ENCODE data around the gene AKT2.

The AKT2 gene

GRCh38 chr19:40251244-40251643 lies 33.9 kb downstream of the AKT2 start:
- FAIRE-seq: no peak
- no peak for DNase-seq (ENCODE audit: insufficient read length, low spot score)
- no peak for TF ChIP-seq POU2F2 (IDR thresholded peaks at IDR 0.05; ENCODE audit: low read depth, low read length)
- no peak for TF ChIP-seq PAX5 (IDR thresholded peaks at IDR 0.05; ENCODE audit: insufficient read depth, low read length, severe bottlenecking)
- TF ChIP-seq POLR2AphosphoS5 (IDR thresholded peaks at IDR 0.05; ENCODE audit: low read depth, low read length): no peak
- no peak for TF ChIP-seq TAF1 (IDR thresholded peaks at IDR 0.05; ENCODE audit: low read depth, low read length)
- no peak for TF ChIP-seq POLR2A (IDR thresholded peaks at IDR 0.05; ENCODE audit: low read depth, low read length)
- no peak for TF ChIP-seq SPI1 (IDR thresholded peaks at IDR 0.05; ENCODE audit: low read depth, low read length)

- TF ChIP-seq POLR2AphosphoS5 (IDR thresholded peaks at IDR 0.05; ENCODE audit: low read depth, low read length) (no peak), TAF1 (IDR thresholded peaks at IDR 0.05; ENCODE audit: low read depth, low read length) (no peak), PAX5 (IDR thresholded peaks at IDR 0.05; ENCODE audit: insufficient read depth, low read length, severe bottlenecking) (no peak), POLR2A (IDR thresholded peaks at IDR 0.05; ENCODE audit: low read depth, low read length) (no peak), SPI1 (IDR thresholded peaks at IDR 0.05; ENCODE audit: low read depth, low read length) (no peak), POU2F2 (IDR thresholded peaks at IDR 0.05; ENCODE audit: low read depth, low read length) (no peak)
- DNase-seq (ENCODE audit: insufficient read length, low spot score) (no peak), FAIRE-seq (no peak)
Observed at GRCh38 chr19:40249781-40250180, 35.4 kb downstream of the AKT2 start.

GRCh38 chr19:40249201-40249600 lies 35.9 kb downstream of the AKT2 start:
- no peak for FAIRE-seq
- TF ChIP-seq TAF1 (IDR thresholded peaks at IDR 0.05; ENCODE audit: low read depth, low read length) (no peak), POLR2A (IDR thresholded peaks at IDR 0.05; ENCODE audit: low read depth, low read length) (no peak), POU2F2 (IDR thresholded peaks at IDR 0.05; ENCODE audit: low read depth, low read length) (no peak), SPI1 (IDR thresholded peaks at IDR 0.05; ENCODE audit: low read depth, low read length) (no peak), POLR2AphosphoS5 (IDR thresholded peaks at IDR 0.05; ENCODE audit: low read depth, low read length) (no peak), PAX5 (IDR thresholded peaks at IDR 0.05; ENCODE audit: insufficient read depth, low read length, severe bottlenecking) (no peak)
- DNase-seq (ENCODE audit: insufficient read length, low spot score): no peak

DNA sequence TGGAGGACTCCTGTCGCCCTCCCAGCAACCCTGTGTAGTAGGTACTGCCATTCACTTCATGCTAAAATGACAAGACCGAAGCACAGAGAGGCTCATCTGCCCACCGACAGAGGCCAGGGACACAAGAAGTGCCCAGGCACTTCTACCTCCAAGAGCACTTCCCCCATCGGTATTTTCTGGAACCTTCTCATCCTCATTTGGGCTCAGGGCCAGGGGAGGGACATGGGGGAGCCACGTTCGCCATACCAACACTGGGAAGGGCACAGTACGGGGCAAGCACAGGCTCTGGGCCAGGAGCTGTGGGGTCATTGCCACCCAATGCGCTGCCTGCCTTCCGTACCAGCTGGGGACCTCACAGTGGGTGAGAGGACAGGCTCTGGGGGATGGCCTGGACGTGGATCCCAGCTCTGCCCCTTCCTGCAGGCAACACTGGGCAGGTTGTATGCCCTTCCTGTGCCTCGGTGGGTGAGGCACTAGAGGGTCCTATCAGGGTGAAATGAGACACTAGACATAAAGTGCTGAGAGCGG lies 37.3 kb downstream of the AKT2 start:
- TF ChIP-seq TAF1 (IDR thresholded peaks at IDR 0.05; ENCODE audit: low read depth, low read length) (no peak), POLR2A (IDR thresholded peaks at IDR 0.05; ENCODE audit: low read depth, low read length) (no peak), PAX5 (IDR thresholded peaks at IDR 0.05; ENCODE audit: insufficient read depth, low read length, severe bottlenecking) (no peak), POLR2AphosphoS5 (IDR thresholded peaks at IDR 0.05; ENCODE audit: low read depth, low read length) (no peak), POU2F2 (IDR thresholded peaks at IDR 0.05; ENCODE audit: low read depth, low read length) (no peak), SPI1 (IDR thresholded peaks at IDR 0.05; ENCODE audit: low read depth, low read length) (no peak)
- FAIRE-seq (no peak), DNase-seq (ENCODE audit: insufficient read length, low spot score) (no peak)

- no peak for DNase-seq (ENCODE audit: insufficient read length, low spot score)
- no peak for TF ChIP-seq POLR2A (IDR thresholded peaks at IDR 0.05; ENCODE audit: low read depth, low read length)
- FAIRE-seq: no peak
Observed at GRCh38 chr19:40247178-40247577, 38.0 kb downstream of the AKT2 start.

DNA sequence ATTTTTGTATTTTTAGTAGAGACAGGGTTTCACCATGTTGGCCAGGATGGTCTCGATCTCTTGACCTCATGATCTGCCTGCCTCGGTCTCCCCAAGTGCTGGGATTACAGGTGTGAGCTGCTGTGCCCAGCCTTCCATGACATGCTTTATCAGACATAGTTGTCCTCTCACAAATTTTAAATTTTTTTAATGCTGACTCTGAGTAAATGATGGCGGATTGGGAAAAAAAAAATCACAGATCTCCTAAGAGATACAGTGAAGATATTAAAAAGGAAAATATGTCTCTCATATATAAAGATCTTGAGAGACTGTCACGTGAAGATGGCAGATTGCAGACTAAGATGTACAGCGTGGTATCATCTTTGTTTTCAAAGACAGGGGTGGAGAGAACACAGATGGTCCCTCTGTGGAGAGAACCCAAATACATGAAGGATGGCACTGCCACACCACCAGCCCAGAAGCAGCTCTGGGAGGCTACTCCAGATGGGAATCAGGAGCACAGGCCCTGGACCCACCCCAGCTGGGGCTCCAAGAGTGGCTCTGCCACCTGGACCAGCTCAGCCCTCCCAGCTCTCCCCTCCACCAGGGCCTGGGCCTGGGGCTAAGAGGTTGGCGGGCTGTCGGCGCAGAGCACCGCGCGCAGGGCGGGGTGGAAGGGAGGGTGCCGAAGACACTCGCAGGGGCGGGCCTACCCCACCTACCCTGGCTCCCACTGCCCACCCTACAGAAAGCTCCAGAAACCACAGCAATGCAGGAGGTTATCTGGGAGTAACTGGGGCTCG lies 38.7 kb downstream of the AKT2 start:
- DNase-seq (ENCODE audit: insufficient read length, low spot score) (no peak), FAIRE-seq (no peak)
- TF ChIP-seq POLR2A (IDR thresholded peaks at IDR 0.05; ENCODE audit: low read depth, low read length) (no peak), TAF1 (IDR thresholded peaks at IDR 0.05; ENCODE audit: low read depth, low read length) (no peak), POU2F2 (IDR thresholded peaks at IDR 0.05; ENCODE audit: low read depth, low read length) (no peak), PAX5 (IDR thresholded peaks at IDR 0.05; ENCODE audit: insufficient read depth, low read length, severe bottlenecking) (no peak), POLR2AphosphoS5 (IDR thresholded peaks at IDR 0.05; ENCODE audit: low read depth, low read length) (no peak), SPI1 (IDR thresholded peaks at IDR 0.05; ENCODE audit: low read depth, low read length) (no peak)

DNA sequence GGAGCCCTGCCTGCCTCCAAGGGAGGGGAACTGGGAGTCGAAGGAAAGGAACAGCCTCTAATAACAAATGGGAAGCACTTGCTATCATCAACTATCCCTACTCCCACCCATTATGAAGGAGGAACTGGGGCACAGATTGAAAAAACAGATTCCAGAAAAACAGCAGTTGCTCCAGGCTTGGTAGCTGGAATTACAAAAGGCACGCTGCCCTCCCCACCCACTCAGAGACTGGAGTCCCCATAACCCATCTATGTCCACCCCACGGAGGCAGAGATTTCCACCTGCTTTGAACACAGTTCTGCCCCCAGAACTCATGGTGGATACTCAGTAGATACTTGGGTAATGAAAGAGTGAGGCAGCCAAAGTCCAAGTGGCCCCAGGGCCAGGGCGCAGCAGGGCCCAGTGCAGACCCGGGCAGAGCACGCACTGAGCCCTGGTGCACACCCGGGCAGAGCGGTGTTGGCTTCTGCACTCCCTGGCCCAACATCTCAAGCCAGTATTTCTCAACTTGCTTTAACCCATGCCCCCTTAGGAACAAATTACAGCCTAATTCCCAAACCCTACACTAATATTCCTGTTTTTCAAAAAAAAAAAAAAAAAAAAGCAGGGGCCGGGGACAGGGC lies 39.5 kb downstream of the AKT2 start:
- FAIRE-seq: no peak
- TF ChIP-seq PAX5 (IDR thresholded peaks at IDR 0.05; ENCODE audit: insufficient read depth, low read length, severe bottlenecking) (no peak), POU2F2 (IDR thresholded peaks at IDR 0.05; ENCODE audit: low read depth, low read length) (no peak), POLR2A (IDR thresholded peaks at IDR 0.05; ENCODE audit: low read depth, low read length) (no peak), TAF1 (IDR thresholded peaks at IDR 0.05; ENCODE audit: low read depth, low read length) (no peak), POLR2AphosphoS5 (IDR thresholded peaks at IDR 0.05; ENCODE audit: low read depth, low read length) (no peak), SPI1 (IDR thresholded peaks at IDR 0.05; ENCODE audit: low read depth, low read length) (no peak)
- no peak for DNase-seq (ENCODE audit: insufficient read length, low spot score)

DNA sequence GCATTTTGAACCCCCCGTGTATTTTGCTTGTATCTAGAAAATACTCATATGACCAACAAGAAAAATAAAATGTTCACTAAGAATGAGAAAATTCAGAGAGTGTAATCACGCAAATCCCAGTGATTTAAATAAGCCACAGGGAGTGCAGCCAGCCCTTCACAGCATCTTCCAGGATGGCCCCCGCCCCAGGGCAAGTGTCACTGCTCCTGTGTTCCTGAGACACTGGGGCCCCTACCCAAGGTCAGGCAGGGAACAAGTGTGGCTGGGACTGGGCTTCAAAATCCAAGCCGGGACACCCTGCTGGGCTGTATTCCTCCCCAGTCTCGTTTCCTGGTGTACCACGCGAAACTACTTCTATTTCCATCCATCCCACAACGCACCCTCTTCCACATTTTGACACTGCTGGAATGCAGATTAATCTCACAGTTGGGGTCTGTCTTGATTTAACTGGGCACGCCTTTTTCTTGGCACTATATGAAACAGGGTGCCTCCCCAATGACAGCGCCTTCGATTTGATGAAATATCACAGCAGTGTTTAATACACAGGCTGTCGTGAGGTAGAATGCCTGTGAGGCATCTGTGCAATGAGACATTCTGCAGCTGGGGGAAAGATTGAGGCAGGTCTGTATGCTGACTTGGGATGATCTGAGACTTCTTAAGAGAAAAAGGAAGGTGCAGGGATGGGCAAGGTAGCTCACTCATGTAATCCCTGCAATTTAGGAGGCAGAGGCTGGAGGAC lies 40.4 kb downstream of the AKT2 start:
- no peak for TF ChIP-seq PAX5 (IDR thresholded peaks at IDR 0.05; ENCODE audit: insufficient read depth, low read length, severe bottlenecking)
- TF ChIP-seq POLR2AphosphoS5 (IDR thresholded peaks at IDR 0.05; ENCODE audit: low read depth, low read length): no peak
- no peak for TF ChIP-seq POU2F2 (IDR thresholded peaks at IDR 0.05; ENCODE audit: low read depth, low read length)
- no peak for TF ChIP-seq POLR2A (IDR thresholded peaks at IDR 0.05; ENCODE audit: low read depth, low read length)
- TF ChIP-seq TAF1 (IDR thresholded peaks at IDR 0.05; ENCODE audit: low read depth, low read length): no peak
- no peak for TF ChIP-seq SPI1 (IDR thresholded peaks at IDR 0.05; ENCODE audit: low read depth, low read length)
- FAIRE-seq: no peak
- no peak for DNase-seq (ENCODE audit: insufficient read length, low spot score)

DNA sequence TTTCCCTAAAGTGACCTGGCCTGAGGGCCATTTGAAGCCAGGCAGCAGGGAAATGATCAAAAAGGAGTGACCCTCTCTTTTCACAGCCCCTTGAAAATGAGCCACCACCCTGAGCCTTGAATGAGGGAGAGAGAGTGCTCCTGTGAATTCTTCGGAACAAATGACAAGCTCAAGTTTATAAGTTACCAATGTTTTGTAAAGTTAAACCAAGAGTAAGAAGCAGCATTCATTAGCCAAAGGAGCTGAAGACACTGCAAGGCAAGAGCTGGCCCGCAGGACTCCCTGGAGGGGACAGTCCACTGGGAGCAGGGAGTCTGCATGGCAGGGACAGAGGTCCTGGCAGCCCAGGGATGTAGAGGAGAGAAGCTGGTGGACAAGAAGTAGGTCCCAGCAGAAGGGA lies 42.0 kb downstream of the AKT2 start:
- TF ChIP-seq POLR2AphosphoS5 (IDR thresholded peaks at IDR 0.05; ENCODE audit: low read depth, low read length): no peak
- TF ChIP-seq SPI1 (IDR thresholded peaks at IDR 0.05; ENCODE audit: low read depth, low read length): no peak
- no peak for TF ChIP-seq POU2F2 (IDR thresholded peaks at IDR 0.05; ENCODE audit: low read depth, low read length)
- no peak for TF ChIP-seq POLR2A (IDR thresholded peaks at IDR 0.05; ENCODE audit: low read depth, low read length)
- TF ChIP-seq PAX5 (IDR thresholded peaks at IDR 0.05; ENCODE audit: insufficient read depth, low read length, severe bottlenecking): no peak
- TF ChIP-seq TAF1 (IDR thresholded peaks at IDR 0.05; ENCODE audit: low read depth, low read length): no peak
- no peak for FAIRE-seq
- no peak for DNase-seq (ENCODE audit: insufficient read length, low spot score)
